ENCODE data around the gene BPI. TPM values are rescaled to one million over a fixed set of nuclear protein-coding genes. Genes with fewer than 3 reads are reported as not detected.

Gene BPI
- total RNA-seq, 1 experiment from 2014 or later: not detected

DNA sequence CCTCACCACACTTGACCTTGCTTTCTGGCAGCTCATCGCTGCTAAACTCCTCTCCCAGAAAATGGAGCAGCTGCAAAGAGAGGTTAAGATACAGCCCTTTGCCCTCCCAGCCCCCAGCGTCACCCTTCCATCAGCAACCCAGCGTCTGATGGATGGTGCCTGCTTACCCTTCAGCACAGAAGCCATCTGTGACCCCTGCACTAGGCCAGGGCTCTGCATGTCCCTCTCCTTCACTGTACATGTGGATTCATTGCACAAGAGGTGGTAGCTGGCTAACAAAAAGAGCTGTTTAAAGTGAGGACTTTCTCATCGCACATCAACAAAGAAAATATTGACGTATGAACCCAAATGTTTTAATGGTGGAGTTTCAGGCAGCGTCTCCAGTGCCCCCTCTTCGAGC is 54.6 kb downstream of the BPI start:
- H3K4me3 ChIP-seq (replicated peaks in 1 of 2; ENCODE audit: low read depth in 1 of 2, low read length in 2 of 2): no peak overlapping the region
- no peak overlapping the region for H3K27ac ChIP-seq (ENCODE audit: low read depth, low read length)
- H3K79me2 ChIP-seq (ENCODE audit: insufficient read depth, low read length): no peaks in the 10 kb centered on the region
- intact Hi-C loops (cut with micrococcal nuclease): no loop called here
- no peak for TF ChIP-seq FOSL1 (IDR thresholded peaks at IDR 0.05; ENCODE audit: low read depth)
- TF ChIP-seq JUND (IDR thresholded peaks at IDR 0.05): no peak
- TF ChIP-seq TCF7L2 (IDR thresholded peaks at IDR 0.05; ENCODE audit: borderline replicate concordance, extremely low read depth, insufficient read depth, insufficient read length): no peak
- TF ChIP-seq ELF1 (IDR thresholded peaks at IDR 0.05; ENCODE audit: borderline replicate concordance, low read depth): no peak
- TF ChIP-seq, protein P1, sequence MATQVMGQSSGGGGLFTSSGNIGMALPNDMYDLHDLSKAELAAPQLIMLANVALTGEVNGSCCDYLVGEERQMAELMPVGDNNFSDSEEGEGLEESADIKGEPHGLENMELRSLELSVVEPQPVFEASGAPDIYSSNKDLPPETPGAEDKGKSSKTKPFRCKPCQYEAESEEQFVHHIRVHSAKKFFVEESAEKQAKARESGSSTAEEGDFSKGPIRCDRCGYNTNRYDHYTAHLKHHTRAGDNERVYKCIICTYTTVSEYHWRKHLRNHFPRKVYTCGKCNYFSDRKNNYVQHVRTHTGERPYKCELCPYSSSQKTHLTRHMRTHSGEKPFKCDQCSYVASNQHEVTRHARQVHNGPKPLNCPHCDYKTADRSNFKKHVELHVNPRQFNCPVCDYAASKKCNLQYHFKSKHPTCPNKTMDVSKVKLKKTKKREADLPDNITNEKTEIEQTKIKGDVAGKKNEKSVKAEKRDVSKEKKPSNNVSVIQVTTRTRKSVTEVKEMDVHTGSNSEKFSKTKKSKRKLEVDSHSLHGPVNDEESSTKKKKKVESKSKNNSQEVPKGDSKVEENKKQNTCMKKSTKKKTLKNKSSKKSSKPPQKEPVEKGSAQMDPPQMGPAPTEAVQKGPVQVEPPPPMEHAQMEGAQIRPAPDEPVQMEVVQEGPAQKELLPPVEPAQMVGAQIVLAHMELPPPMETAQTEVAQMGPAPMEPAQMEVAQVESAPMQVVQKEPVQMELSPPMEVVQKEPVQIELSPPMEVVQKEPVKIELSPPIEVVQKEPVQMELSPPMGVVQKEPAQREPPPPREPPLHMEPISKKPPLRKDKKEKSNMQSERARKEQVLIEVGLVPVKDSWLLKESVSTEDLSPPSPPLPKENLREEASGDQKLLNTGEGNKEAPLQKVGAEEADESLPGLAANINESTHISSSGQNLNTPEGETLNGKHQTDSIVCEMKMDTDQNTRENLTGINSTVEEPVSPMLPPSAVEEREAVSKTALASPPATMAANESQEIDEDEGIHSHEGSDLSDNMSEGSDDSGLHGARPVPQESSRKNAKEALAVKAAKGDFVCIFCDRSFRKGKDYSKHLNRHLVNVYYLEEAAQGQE (IDR thresholded peaks at IDR 0.05; ENCODE audit: low read depth): no peak
- no peak for TF ChIP-seq RAD21 (IDR thresholded peaks at IDR 0.05; ENCODE audit: low read depth)
- TF ChIP-seq, protein P2, sequence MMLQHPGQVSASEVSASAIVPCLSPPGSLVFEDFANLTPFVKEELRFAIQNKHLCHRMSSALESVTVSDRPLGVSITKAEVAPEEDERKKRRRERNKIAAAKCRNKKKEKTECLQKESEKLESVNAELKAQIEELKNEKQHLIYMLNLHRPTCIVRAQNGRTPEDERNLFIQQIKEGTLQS (IDR thresholded peaks at IDR 0.05): no peak
- no peak for TF ChIP-seq POLR2AphosphoS5 (IDR thresholded peaks at IDR 0.05; ENCODE audit: low read depth, low read length)
- TF ChIP-seq, protein P3, sequence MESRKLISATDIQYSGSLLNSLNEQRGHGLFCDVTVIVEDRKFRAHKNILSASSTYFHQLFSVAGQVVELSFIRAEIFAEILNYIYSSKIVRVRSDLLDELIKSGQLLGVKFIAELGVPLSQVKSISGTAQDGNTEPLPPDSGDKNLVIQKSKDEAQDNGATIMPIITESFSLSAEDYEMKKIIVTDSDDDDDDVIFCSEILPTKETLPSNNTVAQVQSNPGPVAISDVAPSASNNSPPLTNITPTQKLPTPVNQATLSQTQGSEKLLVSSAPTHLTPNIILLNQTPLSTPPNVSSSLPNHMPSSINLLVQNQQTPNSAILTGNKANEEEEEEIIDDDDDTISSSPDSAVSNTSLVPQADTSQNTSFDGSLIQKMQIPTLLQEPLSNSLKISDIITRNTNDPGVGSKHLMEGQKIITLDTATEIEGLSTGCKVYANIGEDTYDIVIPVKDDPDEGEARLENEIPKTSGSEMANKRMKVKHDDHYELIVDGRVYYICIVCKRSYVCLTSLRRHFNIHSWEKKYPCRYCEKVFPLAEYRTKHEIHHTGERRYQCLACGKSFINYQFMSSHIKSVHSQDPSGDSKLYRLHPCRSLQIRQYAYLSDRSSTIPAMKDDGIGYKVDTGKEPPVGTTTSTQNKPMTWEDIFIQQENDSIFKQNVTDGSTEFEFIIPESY (IDR thresholded peaks at IDR 0.05; ENCODE audit: extremely low read depth, insufficient replicate concordance, low read length): no peak
- no peak for TF ChIP-seq EZH2phosphoT487 (IDR thresholded peaks at IDR 0.05; ENCODE audit: borderline replicate concordance)
- TF ChIP-seq EGR1 (IDR thresholded peaks at IDR 0.05; ENCODE audit: low read depth): no peak
- TF ChIP-seq, protein P4, sequence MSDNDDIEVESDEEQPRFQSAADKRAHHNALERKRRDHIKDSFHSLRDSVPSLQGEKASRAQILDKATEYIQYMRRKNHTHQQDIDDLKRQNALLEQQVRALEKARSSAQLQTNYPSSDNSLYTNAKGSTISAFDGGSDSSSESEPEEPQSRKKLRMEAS (IDR thresholded peaks at IDR 0.05): no peak
- TF ChIP-seq EZH2 (IDR thresholded peaks at IDR 0.05): no peak
- H3K4me1 ChIP-seq (ENCODE audit: control insufficient read depth in 1 of 2, insufficient read depth in 2 of 2, low read length in 2 of 2): no peaks in the 10 kb centered on the region
- no TSS peak for BruUV-seq (replicated peaks)
- ChIA-PET RAD21 (ENCODE audit: low non-redundant PET in 1 of 2, low total read pairs in 2 of 2, uncharacterized antibody in 2 of 2, unreplicated experiment in 2 of 2) (no interaction called here), CTCF (no interaction called here), POLR2A (interaction anchor here (0.6 kb wide), 1 partner anchor 27 kb away, joined by 3 read pairs; no protein-coding TSS in a partner anchor)
- H4K20me1 ChIP-seq (ENCODE audit: insufficient read depth): no peaks in the 10 kb centered on the region
- H3K27me3 ChIP-seq (ENCODE audit: insufficient read depth, low read length): no peaks in the 10 kb centered on the region
- DNase-seq (ENCODE audit: low read depth, low spot score) (no peak), ATAC-seq (no peak)
- no peaks in the 10 kb centered on the region for H3K9me2 ChIP-seq (ENCODE audit: insufficient read depth)
- no peak overlapping the region for H3K9ac ChIP-seq (ENCODE audit: low read length)
- H2AFZ ChIP-seq (ENCODE audit: low read depth, low read length, poor library complexity, severe bottlenecking): no peak overlapping the region
- no peaks in the 10 kb centered on the region for H3K9me3 ChIP-seq (ENCODE audit: control insufficient read depth in 1 of 2, insufficient read depth in 1 of 2, low read depth in 1 of 2, low read length in 2 of 2)
- no peaks in the 10 kb centered on the region for H3K36me3 ChIP-seq (ENCODE audit: control insufficient read depth in 1 of 2, insufficient read depth in 2 of 2, low read length in 2 of 2)
- no peak overlapping the region for H3K4me2 ChIP-seq (ENCODE audit: low read length)
